ENCODE data around the gene PARP6. TPM values are rescaled to one million over a fixed set of nuclear protein-coding genes. Genes with fewer than 3 reads are reported as not detected.

The PARP6 gene
- total and polyA plus RNA-seq, 9 of the 15 experiments (the other 6 are each of a cell fraction or from before 2014, with no cell fraction given) = 14.8 to 83.2 (median 28.3) TPM

GRCh38 chr15:72198356-72199204 lies 73.8 kb downstream of the PARP6 start (continued):
- TF ChIP-seq POLR2B (IDR thresholded peaks at IDR 0.05; ENCODE audit: low read depth, partially characterized antibody) (peak; percentile 61), SUPT5H (IDR thresholded peaks at IDR 0.05) (peak; percentile 73), THAP7 (CRISPR knock-in tag; IDR thresholded peaks at IDR 0.05) (0 out of 2 replicates have a peak, but pooled peaks have one; percentile 18), ZNF518B (CRISPR knock-in tag; IDR thresholded peaks at IDR 0.05) (0 out of 2 replicates have a peak, but pooled peaks have one; percentile 40), POLR2AphosphoS5 (IDR thresholded peaks at IDR 0.05; ENCODE audit: control insufficient read depth, insufficient read depth, low read depth, low read length) (peak; percentile 49; the same call in 1 of the 2 replicates), REST (IDR thresholded peaks at IDR 0.05; ENCODE audit: borderline replicate concordance) (no peak), REST (CRISPR knock-in tag; IDR thresholded peaks at IDR 0.05; ENCODE audit: low read depth) (0 out of 2 replicates have a peak, but pooled peaks have one; percentile 23), TRIM24 (IDR thresholded peaks at IDR 0.05) (no peak), ZNF197 (CRISPR knock-in tag; IDR thresholded peaks at IDR 0.05; ENCODE audit: low read depth) (no peak), ZBTB17 (CRISPR knock-in tag; IDR thresholded peaks at IDR 0.05) (0 out of 2 replicates have a peak, but pooled peaks have one; percentile 61), POLR2AphosphoS2 (IDR thresholded peaks at IDR 0.05; ENCODE audit: low read length) (peak; percentile 93)
